Epithelial cell of esophagus (primary cell): ENCODE measurements around the gene ATP1B2.
A peak's percentile ranks its signal among the peaks of the same experiment; 100 is the strongest.

Source experiments
- DNase-seq: peaks from one replicate; pipeline ENCODE4 v3.0.0; 2010; ENCODE audit warnings: low read depth
- H3K4me3 ChIP-seq: 2 replicates; pipeline ENCODE4 v1.5.1; 2011; ENCODE audit warnings: mild to moderate bottlenecking, low read length, control low read depth
- TF ChIP-seq, protein P1 (sequence below): IDR thresholded peaks from 2 replicates; pipeline ENCODE4 v1.5.1; 2011; ENCODE audit warnings: low read depth, mild to moderate bottlenecking, low read length, control low read depth, inconsistent platforms; ENCODE audit not compliant: insufficient read depth; ENCODE audit errors: missing control alignments

The ATP1B2 gene

DNA sequence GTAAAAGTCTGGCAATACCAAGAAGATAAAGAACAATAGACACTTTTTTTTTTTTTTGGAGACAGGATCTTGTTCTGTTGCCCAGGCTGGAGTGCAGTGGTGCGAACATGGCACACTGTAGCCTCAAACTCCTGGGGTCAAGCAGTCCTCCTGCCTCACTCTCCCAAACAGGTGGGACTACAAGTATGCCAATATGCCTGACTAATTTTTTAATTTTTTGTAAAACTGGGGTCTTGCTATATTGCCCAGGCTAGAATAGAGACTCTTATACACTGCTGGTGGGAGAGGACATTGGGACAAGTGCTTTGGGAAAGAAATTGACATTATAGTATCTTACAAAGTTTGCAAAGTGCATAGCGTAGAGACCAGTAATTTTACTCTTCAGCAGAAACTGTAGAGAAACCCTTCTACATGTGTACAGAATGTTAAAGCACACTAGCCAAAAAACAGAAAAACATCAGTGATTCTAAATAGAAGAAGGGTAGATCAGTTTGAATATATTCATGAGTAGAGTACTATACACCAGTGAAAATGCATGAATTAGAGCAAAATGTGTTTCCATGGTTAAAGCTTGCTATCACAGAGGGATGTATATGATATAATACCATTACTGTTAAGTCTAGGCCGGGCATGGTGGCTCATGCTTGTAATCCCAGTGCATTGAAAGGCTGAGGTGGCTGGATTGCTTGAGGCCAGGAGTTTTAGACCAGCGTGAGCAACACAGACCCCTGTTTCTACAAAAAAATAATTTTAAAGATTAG lies 47.3 kb downstream of the ATP1B2 start:
- DNase-seq, result no peak
- TF ChIP-seq, protein P1, sequence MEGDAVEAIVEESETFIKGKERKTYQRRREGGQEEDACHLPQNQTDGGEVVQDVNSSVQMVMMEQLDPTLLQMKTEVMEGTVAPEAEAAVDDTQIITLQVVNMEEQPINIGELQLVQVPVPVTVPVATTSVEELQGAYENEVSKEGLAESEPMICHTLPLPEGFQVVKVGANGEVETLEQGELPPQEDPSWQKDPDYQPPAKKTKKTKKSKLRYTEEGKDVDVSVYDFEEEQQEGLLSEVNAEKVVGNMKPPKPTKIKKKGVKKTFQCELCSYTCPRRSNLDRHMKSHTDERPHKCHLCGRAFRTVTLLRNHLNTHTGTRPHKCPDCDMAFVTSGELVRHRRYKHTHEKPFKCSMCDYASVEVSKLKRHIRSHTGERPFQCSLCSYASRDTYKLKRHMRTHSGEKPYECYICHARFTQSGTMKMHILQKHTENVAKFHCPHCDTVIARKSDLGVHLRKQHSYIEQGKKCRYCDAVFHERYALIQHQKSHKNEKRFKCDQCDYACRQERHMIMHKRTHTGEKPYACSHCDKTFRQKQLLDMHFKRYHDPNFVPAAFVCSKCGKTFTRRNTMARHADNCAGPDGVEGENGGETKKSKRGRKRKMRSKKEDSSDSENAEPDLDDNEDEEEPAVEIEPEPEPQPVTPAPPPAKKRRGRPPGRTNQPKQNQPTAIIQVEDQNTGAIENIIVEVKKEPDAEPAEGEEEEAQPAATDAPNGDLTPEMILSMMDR, result no peak
- no peak overlapping the region for H3K4me3 ChIP-seq

DNA sequence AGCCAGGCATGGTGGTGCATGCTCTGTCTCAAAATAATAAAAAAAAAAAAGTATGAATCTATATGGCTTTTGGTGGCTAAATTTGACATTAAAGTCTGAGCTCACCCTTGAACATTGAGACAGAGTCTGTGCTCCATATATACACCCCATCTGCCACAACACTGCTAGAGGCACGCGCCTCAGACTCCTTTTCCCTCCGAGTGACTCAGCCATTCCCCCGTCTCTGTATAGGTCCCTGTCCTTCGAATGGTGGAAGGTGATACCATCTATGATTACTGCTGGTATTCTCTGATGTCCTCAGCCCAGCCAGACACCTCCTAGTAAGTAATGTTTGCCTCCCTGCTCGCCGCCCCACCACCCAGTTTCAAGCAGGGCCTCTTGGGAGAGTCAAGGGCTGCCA lies 49.8 kb downstream of the ATP1B2 start:
- TF ChIP-seq, protein P1, result no peak
- no peak overlapping the region for H3K4me3 ChIP-seq
- no peak for DNase-seq

DNA sequence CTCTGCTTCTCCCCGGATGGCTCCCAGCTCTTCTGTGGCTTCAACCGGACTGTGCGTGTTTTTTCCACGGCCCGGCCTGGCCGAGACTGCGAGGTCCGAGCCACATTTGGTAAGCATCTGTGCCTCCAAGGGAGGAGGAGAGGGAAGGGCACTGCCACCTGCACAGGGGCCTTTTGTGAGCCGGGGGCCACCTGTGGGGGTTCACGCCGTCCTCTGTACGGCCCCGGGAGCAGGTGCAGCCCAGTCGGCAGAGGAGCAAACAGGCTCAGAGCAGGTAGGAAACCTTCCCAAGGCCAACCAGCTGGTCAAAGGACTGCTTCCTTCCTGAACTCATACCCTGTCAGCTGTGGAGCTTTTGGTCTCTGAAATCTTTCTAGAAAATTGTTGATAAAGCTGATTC lies 51.0 kb downstream of the ATP1B2 start:
- DNase-seq, result no peak

DNA sequence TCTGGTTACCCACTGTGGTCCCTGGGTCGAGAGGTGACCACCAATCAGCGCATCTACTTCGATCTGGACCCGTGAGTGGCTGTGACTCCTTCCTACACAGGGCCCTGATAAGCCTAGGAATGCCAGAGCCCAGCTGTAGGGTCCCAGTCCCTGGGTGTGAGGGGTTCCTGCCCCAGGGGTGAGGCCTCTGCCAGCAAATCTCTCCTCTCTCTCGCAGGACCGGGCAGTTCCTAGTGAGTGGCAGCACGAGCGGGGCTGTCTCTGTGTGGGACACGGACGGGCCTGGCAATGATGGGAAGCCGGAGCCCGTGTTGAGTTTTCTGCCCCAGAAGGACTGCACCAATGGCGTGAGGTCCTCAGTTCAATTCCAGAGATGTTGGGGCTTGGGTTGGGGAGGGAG lies 52.0 kb downstream of the ATP1B2 start:
- no peak overlapping the region for H3K4me3 ChIP-seq
- TF ChIP-seq, protein P1, result no peak
- DNase-seq, result no peak

More for the DNA sequence above, 51.0 kb downstream of the ATP1B2 start:
- TF ChIP-seq, protein P1, result no peak
- H3K4me3 ChIP-seq, result no peak overlapping the region

DNA sequence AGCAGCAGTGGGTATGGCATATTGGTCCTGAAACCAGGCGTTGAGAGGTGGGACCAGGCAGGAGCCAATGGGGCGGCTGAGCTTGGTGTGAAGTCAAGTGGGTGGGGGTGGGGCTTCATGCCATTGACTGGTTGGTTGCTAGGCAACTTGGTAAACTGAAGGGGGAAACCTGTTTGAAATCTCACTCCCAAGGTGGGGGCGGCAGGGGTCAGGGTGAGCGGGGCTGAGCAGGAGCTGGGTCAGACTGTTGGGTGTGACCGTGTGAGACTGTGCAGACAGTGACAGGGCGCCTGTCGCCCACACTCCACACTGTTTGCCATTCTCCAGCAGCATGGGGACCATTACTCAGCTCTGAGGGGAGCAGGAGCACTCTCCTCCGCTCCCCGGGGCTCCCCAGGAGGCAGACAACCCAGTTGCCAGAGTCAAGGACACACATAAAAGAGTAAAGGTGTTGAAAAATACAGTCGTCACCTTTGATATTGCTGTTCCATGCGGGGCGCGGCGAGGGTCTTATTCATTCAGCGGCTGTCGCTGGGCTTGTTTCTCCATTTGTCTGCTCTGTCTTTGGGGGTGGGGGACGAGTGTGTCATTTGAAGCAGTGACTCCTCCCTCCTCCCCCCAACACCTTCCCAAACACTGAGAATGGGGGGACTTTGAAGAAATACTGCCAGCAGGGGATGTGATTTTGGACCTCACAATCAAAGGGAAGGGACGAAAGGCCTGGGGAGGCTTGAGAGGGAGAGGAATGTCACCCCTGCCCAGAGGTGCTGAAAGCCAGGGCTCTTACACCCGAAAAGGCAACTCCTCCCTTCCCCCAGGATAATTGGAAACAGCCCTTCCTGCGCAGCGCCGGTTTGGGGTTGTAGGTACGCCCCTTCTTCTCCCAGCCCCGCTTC lies 53.1 kb downstream of the ATP1B2 start:
- TF ChIP-seq, protein P1, result no peak
- DNase-seq, result peak; percentile 69
- no peak overlapping the region for H3K4me3 ChIP-seq

DNA sequence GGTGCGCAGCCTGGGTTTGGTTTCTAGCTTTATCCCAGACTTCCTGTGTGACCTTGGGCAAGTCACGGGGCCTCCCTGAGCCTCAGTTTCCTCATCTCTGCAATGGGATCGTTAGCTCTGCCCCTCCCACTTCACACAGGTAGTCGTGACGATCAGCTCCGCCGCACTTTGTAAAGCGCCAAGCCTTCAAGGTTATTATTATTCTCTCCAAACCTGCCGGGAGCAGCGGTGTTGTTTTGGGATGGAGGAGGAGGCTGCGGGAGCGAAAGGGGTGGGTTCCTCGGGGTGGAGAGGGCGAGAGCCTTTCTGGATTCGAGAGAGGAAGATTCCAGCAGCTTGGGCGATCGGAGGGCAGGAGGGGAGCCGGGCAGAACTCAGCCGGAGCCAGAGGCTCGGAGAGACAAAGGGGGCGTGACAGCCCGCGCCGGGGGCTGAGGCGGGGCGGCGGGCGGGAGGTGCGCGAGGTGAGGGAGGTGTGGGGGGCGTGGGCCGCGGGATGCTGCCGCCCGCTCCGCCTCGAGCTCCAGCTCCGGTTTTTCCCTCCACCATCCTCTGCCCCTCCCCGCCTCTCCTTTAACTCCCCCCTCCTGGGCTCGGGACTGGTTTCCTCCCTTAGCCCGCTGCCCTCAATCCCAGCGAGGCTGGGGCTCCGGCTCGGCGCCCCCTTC lies 54.0 kb downstream of the ATP1B2 start, which contains the start of gene EFNB3:
TSS of gene EFNB3 (plus strand) at position 602 of the 668 bp plus-strand sequence. CDS start 397 bp downstream, outside the sequence.
- TF ChIP-seq, protein P1, result no peak
- peak within 1 kb of the TSS; percentile 46 for H3K4me3 ChIP-seq

More for the DNA sequence above, 54.0 kb downstream of the ATP1B2 start, which contains the start of gene EFNB3:
- DNase-seq, result peak; percentile 47
